GM21786 (cell line): ENCODE results near the gene GSC2.
A peak's percentile ranks its signal among the peaks of the same experiment; 100 is the strongest.

ENCODE experiments used
- ATAC-seq: cut with Tn5 transposase; IDR thresholded peaks from one replicate; pipeline ENCODE4 v1.9.1; 2021; ENCODE audit not compliant: unreplicated experiment

The GSC2 gene

DNA sequence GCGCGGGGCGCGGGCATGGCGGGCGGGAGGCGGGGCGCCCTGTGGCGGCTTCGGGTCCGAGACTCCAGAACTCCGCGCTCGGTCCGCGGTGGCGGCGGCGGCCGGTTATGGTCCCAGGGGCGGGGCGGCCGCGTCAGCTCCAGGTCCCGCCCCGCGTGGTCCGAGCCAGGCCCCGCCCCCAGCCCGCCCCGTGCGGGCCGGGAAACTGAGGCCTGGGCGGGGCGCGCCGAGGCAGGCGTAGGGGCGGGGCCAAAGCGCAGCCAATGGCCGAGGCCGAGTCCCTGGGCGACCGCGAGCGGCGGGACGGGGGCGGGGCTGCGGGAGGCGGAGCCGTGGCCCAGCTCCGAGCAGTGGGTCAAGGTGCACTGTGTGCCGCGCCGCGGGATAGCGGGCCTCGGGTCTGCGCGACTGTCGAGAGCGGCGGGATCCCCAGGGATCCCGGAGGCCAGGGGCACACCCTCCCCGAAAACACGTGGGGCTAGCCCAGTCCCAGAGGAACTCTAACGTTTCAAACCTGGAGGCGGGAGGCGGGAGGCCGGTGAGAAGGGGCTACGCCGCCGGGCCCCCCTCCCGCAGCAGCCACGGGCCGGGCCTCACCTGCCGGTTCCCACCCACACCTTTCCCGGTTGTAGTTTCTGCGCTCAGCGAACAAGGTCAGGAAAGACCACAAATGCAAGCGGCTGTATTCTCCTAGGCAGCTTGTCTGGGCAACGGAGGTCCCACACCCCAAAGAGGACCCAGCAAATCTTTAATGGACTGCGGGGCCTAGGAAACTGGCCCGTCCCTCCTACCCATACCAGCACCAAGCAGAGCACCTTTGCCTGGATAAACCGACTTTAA is 28.8 kb upstream of the GSC2 start, which contains the start of gene SLC25A1:
SLC25A1 (minus strand) TSS at position 80 of the 840 bp plus-strand sequence; CDS start at position 17, 63 bp downstream.
- ATAC-seq = peak; percentile 53

DNA sequence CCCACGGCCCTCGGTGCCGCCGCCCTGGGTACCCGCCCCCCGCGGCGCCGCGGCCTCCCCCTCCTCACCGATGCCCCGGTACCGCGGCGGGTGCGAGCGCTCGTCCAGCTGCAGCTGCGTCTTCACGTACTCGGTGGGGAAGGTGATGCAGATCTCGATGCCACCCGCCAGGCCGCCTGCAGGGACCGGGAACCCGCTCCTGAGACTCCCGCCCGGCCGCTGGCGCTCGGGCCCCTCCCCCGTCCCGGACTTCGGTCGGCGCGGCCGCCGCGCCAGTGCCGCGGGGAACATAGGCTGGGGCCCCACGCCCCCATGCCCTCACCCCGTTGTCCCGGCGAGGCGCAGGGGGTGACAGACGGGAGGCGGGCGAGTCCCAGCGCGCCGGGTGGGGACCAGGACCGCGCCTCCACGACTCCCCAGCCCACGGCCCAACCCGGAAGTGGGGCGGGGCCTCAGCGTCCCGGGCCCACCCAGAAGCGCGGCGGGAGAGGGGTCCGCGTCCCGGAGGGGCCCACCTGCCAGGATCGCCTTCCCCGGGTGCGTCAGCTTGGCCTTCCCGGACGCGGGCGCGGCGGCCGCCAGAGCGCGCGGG is 28.1 kb upstream of the GSC2 start:
- peak; percentile 19 for ATAC-seq

DNA sequence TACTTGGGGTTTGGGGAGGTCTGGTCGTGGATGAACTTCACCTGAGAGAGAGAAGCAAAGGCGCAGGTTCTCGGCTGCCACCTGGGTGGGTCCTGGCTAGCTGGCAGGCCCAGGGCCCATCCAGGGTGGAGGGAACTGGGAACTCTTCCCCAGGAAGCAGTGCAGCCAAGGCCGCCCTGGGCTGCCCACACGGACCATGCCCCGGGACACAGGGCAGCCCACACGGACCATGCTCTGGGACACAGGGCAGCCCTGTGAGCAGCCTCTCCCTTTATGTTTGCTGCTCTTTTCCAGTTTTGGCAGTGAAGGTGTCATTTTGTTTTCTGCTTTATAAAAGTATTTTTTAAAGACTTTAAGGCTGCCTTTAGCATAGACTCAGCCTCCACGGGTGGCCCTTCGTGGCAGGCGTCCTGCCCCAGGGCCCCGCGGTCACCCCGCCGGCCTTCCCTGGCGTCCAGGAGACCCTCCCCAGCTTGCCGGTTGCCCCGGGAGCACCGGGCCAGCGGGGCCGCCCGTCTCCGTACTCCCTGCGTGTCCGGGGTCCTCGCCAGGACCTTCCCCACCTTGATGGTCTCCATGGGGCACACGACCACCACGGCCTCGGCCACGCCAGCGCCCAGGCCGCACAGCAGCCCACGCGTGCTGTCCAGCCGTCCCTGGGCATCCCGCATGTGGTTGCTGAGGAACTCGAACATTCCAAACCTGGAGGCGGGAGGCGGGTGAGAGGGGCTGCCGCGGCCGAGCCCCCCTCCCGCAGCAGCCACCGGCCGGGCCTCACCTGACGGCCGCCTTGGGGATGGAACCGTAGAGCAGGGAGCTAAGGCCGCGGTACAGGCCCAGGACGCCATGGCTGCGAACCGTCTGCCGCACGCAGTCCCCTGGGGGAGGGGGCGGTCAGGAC is 27.3 kb upstream of the GSC2 start:
- ATAC-seq = no peak

DNA sequence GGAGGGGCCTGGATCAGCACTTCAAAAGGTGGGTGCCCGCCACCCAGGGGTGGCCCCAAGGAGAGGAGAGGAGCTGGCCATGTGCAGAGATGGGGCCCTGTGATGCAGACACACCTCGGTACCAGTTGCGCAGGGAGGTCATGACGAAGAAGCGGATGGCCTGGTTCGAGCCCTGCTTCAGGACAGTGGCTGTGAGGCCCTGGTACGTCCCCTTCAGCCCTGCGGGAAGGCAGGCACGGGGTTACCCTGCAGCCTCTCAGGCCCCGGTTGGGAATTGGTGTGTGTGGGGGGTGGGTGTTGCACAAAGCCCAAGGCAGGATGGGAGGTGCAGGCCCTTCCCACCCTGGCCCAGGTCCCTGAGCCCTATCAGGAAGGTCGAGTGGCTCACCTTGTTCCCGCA is 26.6 kb upstream of the GSC2 start:
- no peak for ATAC-seq

DNA sequence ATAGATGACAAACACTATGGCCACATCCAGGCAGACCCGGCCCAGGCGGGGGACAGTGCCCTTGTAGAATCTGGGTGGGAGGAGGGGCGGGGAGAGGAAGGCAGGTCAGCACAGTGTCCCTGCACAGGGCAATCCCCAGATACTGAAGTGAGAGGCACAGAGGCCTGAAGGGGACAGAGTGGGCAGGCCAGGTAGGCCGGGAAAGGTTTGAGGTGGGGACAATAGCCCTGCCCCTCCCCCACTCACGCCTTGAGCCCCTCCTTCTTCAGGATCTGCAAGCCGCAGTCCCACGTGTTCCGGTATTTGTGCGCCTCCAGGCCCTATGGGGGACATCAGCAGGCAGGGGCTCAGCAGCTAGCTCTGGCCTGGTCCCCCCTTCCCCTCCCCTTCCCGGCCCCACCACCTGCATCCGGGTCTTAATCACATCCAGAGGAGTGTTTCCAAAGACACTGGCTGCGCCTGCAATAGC is 26.1 kb upstream of the GSC2 start:
- ATAC-seq = no peak

DNA sequence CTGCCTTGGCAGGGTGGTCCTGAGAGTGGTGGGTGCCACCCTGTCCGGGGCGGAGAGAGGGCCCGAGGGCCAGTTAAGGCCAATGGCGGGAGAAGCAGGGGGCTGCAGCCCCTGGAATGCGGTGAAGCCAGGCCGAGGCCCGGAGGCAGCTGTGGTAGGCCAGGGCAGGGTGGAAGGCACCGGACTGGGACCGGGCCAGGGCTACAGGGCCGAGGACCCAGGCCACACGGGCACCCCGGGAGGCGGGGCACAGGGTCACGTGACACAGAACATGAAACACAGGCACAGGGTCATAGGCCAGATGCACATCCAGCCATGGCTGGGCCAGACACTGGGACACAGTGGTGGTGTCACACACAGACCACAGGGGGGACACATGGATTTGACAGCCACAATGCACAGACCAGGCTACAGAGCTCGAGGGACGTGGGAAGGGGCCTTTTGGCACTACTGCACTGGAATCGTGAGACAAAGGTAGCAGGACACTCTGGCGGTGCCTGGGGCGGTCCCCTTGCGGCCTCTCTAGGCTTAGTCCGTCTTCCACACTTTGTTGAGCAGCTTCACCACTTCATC is 25.6 kb upstream of the GSC2 start:
- ATAC-seq = no peak

DNA sequence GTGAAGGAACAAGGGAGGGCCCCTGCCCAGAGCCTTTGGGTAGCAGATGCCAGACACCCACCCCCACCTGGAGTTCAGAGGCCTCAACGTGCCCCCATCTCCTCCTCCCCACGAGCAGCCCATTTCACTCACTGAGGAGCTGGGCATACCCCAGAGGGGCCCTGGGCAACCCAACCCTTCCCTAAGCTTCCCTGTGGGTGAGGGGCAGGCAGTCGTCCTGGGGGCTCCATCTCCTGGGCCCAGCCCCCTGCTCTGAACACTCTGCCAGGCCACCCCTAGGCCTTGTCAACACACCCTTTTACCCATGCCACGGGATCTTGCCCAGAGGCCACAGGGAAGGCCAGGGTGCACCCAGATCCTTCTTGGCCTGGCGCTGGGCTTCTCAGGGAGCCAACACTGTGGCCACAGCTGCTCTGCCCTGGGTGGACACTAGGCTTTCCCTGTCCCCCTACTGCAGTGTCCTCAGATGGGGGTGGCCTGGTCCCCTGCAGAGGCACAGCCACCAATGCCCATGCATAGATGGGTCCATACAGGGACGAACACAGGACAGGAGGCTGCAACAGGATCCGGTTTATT is 25.0 kb upstream of the GSC2 start:
- no peak for ATAC-seq

DNA sequence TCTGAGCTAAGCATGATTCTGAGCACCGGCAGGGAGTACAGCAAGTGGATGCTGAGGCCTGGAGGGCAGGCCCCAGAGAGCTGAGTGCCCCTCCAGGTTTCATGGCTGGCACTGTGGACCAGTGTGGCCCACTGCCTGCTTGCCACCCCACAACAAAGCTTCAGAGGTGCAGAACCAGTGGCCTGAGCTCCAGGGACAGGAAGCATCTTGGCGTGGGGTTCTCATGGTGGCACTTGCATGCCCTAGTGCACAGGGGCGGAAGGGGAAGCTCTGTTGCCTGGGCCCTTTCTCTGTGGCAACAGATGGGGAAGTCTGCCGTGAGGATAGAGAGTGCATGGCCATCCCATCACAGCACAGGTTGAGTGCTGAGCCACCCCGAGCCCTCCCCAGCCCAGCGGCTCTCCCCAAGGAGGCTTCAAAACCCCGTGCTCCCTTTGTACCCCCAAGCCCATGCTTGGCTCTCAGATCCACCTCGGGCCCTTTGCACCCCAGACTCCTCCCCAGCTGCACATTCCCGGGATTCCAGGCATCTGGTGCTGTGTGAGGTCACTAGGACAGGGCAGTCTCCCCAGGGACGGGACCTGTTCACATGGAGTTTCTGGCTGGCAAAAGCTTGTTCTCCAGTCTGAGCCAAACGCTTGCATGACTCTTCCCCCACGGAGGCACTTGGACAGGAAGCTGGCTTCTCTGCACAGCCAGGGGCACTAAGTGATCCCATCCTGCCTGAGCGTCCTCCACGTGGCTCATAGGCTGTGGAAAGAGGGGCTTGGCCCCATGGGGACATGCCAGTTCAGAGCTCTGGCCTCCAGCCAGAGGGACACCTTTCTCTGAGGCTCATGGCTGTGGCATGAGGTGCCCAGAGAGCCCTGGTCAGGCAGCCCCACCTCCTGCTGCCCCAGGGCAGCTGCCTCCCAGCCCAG is 24.3 kb upstream of the GSC2 start:
- ATAC-seq = no peak

DNA sequence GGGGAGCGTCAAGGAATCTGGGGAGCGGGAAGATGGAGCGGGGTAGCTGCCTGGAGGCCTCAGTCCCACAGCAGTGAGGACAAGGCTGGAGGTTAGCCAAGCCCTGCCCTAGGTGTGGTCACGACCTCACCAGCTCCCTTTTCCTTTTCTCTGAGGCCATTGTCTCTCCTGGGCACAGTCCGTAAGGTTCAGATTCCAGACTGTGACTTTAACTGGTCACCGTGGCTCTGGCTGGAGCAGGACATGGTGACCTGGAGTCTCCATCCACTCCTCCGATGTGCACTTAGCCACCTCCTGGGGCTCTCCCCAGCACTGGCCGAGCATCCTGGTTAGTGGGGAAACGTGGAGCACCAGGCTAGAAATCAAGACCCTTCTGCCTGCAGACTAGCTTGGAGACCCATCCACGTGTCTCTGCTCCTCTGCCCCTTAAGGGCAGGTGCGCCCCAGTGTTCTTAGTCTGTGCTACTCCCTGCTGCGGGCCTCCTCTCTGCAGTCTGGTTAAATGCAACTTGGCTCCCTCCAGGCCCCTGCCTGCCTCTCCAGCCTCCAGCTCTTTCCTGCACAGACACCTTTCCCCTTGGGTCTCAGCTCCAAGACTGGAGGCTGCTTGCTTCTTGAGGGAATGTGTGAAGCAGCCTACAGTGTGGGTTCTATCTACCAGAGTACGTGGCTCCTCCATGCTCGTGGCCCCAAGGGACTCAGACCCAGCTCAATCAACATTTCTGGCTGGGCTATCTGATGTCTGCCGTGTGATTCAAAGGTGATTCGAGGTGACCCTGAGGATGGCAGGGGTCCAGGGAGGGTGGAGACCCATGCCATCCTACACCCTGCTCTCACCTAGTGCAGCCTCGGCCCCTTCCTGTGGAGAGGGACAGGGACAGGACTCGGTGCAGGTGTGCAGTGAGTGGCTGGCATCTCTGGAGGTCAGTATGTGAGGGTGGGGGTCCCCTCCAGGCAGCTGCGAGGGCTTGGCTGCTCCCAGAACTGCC is 23.2 kb upstream of the GSC2 start:
- no peak for ATAC-seq

DNA sequence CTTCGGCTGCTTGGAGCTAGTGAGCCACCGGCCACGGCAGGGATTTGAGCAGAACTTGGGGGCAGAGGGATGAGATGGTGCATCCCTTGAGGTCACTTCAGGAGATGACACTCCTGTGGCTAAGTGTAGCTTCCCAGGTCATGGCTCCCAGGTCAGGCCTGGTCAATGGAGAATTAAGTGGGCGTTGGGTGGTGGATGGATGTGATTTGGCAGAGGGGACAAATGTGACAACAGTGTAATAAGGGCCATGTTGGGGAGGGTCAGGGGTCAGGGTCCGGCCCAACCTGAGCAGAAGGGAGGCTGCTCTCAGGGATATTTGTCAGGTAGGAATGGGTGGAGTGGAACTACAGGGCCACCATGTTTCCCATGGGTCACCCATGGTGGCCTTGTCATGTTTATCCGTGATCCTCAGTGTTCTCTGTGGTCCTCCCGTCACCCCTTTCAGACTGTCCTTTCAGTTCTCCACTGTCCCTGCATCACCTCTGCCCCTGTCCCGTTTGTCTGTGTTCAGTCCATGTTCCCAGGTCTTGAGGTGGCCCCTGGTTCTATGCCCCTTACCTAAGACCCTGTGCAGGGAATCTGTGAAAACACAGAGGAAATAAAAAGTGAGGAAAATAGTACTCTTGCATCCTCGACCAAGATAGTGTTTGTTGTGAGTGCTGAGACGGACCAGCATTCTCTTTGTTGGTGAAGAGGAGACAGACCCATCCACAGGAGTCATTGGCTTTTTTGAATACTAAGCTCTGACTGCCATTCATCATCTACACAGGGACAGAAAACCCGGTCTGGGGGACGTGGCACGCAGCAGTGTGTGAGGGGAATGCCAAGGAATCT is 22.3 kb upstream of the GSC2 start:
- no peak for ATAC-seq

DNA sequence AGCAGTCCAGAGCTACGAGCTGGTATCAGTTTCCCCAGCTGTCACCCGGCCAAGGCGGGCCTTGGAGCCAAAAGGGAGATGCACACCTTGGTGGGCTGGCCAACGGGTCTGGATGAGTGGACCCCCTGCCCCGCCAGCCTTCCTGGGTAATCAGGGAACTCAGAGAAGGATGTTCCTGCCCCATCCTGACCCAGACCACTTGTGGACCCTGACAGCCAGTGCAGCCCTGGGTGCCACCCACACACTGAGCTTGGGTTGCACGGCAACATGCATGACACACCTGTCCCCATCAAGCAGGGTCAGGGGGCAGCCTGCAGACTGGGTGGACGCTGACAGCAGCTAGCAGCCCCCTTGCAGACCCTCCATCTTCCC is 19.8 kb upstream of the GSC2 start:
- no peak for ATAC-seq

DNA sequence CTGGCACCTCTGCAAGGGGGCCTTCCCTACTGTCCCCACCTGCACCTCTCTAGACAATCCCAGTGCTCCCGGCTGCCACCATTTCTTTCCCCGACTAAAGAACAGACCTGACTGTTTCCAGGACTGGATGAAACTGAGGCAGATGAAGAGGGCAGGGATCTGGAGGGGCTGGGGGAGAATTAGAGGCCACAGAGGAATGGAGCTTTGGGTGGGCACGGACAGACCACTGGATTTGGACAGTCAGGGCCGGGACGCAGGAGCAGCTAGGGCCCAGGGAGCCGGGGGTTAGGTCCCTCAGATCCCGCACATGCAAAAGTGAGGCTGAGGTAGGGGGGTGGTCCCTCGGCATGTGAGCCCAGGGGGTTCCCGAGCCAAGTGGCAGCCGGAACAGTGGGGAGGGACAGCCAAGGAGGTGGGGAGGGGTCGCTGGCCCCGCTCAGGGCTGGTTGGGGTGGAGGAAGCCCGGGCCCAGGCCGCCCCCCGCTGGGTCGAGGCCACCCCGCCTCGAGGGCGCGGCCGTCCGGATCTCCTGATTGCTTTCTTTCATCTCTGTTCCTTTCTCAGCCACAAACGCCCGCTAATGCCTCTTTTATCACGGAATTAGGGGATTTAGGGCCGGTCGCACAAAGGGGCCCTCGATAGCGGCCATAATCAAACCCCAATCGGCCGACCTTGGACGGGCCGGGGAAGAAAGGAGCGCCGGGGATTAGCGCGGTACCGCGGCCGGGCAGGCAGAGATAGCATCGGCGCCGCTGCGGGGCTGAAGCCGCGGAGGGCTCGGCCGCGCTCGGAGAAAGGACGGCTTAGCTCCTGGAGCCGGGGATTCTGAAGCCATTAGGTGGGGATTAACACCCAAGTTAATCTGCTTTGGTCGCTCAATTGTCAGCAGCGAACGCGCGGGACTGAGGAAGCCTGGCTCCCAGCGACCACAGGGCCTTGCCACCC is 19.2 kb upstream of the GSC2 start:
- ATAC-seq = no peak

DNA sequence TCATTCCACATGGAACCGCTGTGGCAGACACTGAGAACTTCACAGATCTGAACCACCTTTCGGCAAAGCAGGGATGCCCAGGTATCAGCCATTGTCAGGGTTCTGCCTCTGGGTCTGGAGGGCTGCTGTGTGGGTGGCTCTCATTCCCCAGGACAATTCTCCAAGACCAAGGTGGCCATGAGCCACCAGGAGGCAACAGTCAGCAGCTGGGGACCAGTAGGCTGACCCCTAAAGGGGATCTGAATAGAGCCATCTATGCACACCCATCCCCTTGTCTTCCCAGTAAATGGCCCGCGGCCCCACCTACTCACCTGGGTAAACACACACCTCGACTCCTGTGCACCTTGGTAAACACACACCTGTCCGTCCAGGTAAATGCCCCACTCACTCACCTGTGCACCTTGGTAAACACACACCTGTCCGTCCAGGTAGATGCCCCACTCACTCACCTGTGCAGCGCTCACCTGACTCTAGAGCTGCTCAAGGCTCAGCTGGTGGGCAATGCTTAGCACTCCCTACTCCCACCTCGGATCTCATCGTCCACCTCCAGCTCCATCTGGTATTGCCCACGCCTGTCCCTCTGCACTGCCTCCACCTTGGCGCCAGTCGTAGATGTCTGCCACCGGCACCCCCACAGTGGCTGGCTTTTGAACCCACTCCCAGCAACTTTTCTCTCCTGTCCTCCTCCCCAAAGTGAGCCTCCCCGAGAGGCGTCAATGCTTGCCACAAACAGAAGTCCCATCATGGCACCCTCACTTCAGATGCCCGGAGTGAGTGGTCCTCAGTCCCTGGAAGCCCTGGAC is 18.2 kb upstream of the GSC2 start:
- ATAC-seq = no peak

DNA sequence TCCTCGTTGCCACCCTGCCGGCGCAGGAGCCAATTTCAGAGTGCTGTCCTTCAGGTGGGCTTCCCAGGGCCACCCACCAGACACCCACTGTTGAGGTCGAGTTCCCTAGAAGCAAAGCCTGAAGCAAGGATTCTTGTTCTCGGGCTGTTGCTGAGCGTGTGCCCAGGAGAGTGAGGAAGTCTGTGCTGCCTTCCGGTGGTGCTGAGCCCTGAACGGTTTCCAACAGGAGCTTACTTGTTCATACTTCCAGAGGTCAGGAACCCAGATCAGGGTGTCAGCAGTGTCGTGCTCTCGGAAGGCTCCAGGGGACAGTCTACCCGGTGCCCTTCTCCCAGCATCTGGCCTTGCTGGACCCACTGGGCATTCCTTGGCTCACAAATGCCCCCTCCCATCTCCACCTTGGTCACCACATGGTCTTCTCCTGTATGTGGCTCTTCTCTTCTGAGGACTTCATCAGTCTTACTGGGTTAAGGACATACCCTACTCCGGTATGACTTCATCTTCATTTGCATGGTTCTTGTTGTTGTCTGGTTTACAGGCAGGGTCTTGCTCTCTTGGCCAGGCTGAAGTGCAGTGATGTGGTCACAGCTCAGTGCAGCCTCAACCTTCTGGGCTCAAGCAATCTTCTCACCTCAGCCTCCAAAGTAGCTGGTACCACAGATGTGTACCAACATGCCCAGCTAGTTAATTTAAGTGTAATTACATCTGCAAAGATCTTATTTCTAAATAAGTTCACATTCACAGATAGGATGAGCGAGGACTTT is 17.2 kb upstream of the GSC2 start:
- no peak for ATAC-seq

DNA sequence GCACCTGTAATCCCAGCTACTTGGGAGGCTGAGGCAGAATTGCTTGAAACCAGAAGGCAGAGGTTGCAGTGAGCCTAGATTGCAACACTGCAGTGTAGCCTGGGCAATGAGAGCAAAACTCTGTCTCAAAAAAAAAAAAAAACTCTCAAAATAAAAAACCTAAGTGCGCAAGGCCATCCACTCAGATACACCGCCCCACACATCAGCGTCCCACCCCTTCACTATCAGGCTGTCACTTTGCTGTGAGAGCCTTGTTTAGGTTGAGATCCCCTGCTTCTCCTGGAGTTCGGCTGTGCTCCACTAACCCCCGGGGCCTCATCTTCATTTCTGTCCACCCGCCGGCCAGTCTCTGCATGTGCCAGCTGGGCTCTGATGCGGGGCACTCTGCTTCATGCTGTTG is 16.3 kb upstream of the GSC2 start:
- ATAC-seq = no peak
